ENCODE measurements around the gene C3orf70. TPM values are rescaled to one million over a fixed set of nuclear protein-coding genes. Genes with fewer than 3 reads are reported as not detected.
A peak's percentile ranks its signal among the peaks of the same experiment; 100 is the strongest.

The C3orf70 gene
- total and polyA plus RNA-seq, 11 donors, result 0.53 to 2.9 (median 2.0) TPM

- intact Hi-C loops (cut with DNase I), result no loop called here
- DNase-seq, result no peak
- Histone ChIP-seq H3K9me3 (no peaks in the 10 kb centered on the region), H3K36me3 (peaks cover 0 to 24% (median 0%) of the 10 kb centered on the region in 9 donors), H3K27ac (no peak overlapping the region), H3K4me1 (peaks cover 0 to 13% (median 4%) of the 10 kb centered on the region in 12 donors), H3K27me3 (no peaks in the 10 kb centered on the region), H3K4me3 (no peak overlapping the region)
- 79 to 85% (median 82%) methylated on average over 14 of the region's 14 CpGs for WGBS, 4 donors
- TF ChIP-seq POLR2A (IDR thresholded peaks at IDR 0.05) (no peak), CTCF (IDR thresholded peaks at IDR 0.05) (no peak)
- no peak for ATAC-seq
These were observed 70.0 kb downstream of the C3orf70 start for GRCh38 chr3:185082829-185083228.

GRCh38 chr3:185082149-185082548 is 70.7 kb downstream of the C3orf70 start:
- TF ChIP-seq CTCF (IDR thresholded peaks at IDR 0.05) (no peak), POLR2A (IDR thresholded peaks at IDR 0.05) (no peak)
- DNase-seq (no peak), ATAC-seq (no peak)
- no peaks in the 10 kb centered on the region for H3K9me3 ChIP-seq
- no peak overlapping the region for H3K4me3 ChIP-seq
- no peaks in the 10 kb centered on the region for H3K27me3 ChIP-seq
- peaks cover 0 to 24% (median 0%) of the 10 kb centered on the region in 9 donors for H3K36me3 ChIP-seq
- WGBS, 4 donors, result 65 to 83% (median 80%) methylated on average over 3 of the region's 3 CpGs
- peaks cover 0 to 13% (median 4%) of the 10 kb centered on the region in 12 donors for H3K4me1 ChIP-seq
- intact Hi-C loops (cut with DNase I), result no loop called here
- no peak overlapping the region for H3K27ac ChIP-seq

- Histone ChIP-seq H3K27ac (no peak overlapping the region), H3K9me3 (no peaks in the 10 kb centered on the region), H3K36me3 (peaks cover 0 to 24% (median 0%) of the 10 kb centered on the region in 9 donors), H3K4me3 (no peak overlapping the region), H3K4me1 (peaks cover 0 to 13% (median 4%) of the 10 kb centered on the region in 12 donors), H3K27me3 (no peaks in the 10 kb centered on the region)
- DNase-seq, result no peak
- no peak for ATAC-seq
- TF ChIP-seq CTCF (IDR thresholded peaks at IDR 0.05) (no peak), POLR2A (IDR thresholded peaks at IDR 0.05) (no peak)
- intact Hi-C loops (cut with DNase I), result no loop called here
- 92 to 100% (median 95%) methylated on average over 1 of the region's 1 CpG for WGBS, 4 donors
These were observed 71.3 kb downstream of the C3orf70 start for GRCh38 chr3:185081521-185081920.

- no peak overlapping the region for H3K4me3 ChIP-seq
- H3K27me3 ChIP-seq, result no peaks in the 10 kb centered on the region
- DNase-seq (no peak), ATAC-seq (no peak)
- peaks cover 0 to 13% (median 4%) of the 10 kb centered on the region in 12 donors for H3K4me1 ChIP-seq
- WGBS, 4 donors, result 52 to 77% (median 62%) methylated on average over 1 of the region's 1 CpG
- peak overlapping the region in 2 of 12 donors; percentile 8 to 15 for H3K27ac ChIP-seq
- peaks cover 0 to 24% (median 0%) of the 10 kb centered on the region in 9 donors for H3K36me3 ChIP-seq
- intact Hi-C loops (cut with DNase I), result no loop called here
- no peak for TF ChIP-seq POLR2A (IDR thresholded peaks at IDR 0.05)
- no peak for TF ChIP-seq CTCF (IDR thresholded peaks at IDR 0.05)
- no peaks in the 10 kb centered on the region for H3K9me3 ChIP-seq
These were observed 73.2 kb downstream of the C3orf70 start for GRCh38 chr3:185079625-185080024.

Data from heart left ventricle (tissue), 16 donors.